CD4-positive, alpha-beta T cell treated with Interleukin-12 subunit alpha and Interleukin-12 subunit beta, for 1 hour (primary cell): Measurements from ENCODE around the gene PHF1.
"Not testable (repeated sequence)": the region's sequence is repeated elsewhere in the genome, so short reads cannot be mapped to it uniquely, and the experiment has no call there.

Experiments used
- DNase-seq: peaks from one replicate; pipeline ENCODE4 v3.0.0-alpha.2; 2020

The PHF1 gene

GRCh38 chr6:33391922-33392594, 18.8 kb upstream of the PHF1 start:
- DNase-seq, result peak; percentile 14

GRCh38 chr6:33392595-33392948, 18.2 kb upstream of the PHF1 start:
- no peak for DNase-seq

GRCh38 chr6:33392979-33393378, 17.8 kb upstream of the PHF1 start:
- DNase-seq, result no peak

GRCh38 chr6:33397541-33397940, 13.3 kb upstream of the PHF1 start:
- no peak for DNase-seq

DNA sequence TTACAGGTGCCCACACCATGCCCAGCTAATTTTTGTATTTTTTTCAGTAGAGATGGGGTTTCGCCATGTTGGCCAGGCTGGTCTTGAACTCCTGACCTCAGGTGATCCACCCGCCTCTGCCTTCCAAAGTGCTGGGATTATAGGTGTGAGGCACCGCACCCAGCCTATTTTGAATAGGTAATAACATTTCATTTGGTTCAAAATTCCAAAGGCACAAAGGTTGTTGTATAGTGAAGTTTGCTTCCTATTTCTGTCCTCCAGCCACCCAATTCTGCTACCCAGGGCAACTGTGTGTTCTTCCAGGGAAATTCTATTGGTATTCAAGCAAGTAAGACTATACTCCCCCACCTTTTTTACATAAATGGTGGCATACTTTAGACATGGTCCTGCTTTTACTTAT, 12.2 kb upstream of the PHF1 start:
- DNase-seq, result not testable (repeated sequence)

DNA sequence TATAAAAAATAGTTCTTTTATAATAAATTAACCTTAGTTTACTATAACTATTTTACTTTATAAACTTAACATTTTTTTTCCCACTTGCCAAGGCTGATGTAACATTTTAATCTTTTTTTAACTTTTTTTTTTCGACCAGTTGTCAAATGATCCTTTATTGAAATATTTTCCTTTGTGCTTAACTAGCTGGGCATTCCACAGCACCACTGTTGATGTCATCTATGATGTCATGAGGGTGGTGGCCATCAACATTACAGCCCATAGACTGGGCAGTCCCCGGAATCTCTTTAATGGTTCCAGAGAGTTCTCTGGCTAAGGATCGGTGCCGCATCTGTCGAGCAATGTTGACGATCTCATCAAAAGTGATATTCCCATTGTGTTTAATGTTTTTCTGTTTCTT, 10.9 kb upstream of the PHF1 start:
- DNase-seq, result not testable (repeated sequence)

GRCh38 chr6:33404884-33405283, 5.9 kb upstream of the PHF1 start:
- DNase-seq, result no peak

- DNase-seq, result peak; percentile 28
Measured at GRCh38 chr6:33405386-33405940, 5.4 kb upstream of the PHF1 start.

DNA sequence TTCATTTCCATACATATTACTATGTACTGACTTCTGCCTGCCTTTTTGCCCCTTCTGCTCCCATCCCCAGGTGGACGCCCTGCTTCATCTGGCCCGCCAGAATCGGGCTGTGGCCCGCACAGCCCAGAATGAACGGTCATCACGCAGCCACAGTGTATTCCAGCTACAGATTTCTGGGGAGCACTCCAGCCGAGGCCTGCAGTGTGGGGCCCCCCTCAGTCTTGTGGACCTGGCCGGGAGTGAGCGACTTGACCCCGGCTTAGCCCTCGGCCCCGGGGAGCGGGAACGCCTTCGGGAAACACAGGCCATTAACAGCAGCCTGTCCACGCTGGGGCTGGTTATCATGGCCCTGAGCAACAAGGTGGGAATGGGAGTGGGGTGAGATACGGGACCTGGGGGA, 4.7 kb upstream of the PHF1 start:
- no peak for DNase-seq

DNA sequence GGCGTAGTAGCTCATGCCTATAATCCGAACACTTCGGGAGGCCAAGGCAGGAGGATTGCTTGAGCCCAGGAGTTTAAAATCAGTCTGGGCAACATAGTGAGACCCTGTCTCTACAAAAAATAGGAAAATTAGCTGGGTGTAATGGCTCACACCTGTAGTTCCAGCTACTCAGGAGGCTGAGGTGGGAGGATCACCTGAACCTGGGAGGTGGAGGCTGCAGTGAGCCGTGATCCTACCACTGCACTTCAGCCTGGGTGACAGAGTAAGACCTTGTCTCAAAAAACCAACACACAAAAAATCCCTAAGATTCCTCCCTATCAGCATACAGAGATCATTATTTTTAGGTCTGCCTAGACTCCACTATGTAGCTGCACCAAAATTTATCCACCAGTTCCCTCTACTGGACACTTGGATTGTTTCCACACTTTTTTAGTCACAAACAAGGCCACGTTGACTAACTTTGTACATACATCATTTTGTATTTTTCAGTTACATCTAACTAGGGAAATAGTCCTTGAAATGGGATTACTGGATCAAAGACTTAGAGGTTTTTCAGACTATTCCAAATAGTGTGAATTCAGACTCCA, 3.6 kb upstream of the PHF1 start:
- DNase-seq, result peak; percentile 36

- peak; percentile 99 for DNase-seq
Measured at GRCh38 chr6:33410050-33410710, 634 bp upstream of the PHF1 start.

GRCh38 chr6:33411632-33412005, 805 bp downstream of the PHF1 start:
- DNase-seq, result no peak

DNA sequence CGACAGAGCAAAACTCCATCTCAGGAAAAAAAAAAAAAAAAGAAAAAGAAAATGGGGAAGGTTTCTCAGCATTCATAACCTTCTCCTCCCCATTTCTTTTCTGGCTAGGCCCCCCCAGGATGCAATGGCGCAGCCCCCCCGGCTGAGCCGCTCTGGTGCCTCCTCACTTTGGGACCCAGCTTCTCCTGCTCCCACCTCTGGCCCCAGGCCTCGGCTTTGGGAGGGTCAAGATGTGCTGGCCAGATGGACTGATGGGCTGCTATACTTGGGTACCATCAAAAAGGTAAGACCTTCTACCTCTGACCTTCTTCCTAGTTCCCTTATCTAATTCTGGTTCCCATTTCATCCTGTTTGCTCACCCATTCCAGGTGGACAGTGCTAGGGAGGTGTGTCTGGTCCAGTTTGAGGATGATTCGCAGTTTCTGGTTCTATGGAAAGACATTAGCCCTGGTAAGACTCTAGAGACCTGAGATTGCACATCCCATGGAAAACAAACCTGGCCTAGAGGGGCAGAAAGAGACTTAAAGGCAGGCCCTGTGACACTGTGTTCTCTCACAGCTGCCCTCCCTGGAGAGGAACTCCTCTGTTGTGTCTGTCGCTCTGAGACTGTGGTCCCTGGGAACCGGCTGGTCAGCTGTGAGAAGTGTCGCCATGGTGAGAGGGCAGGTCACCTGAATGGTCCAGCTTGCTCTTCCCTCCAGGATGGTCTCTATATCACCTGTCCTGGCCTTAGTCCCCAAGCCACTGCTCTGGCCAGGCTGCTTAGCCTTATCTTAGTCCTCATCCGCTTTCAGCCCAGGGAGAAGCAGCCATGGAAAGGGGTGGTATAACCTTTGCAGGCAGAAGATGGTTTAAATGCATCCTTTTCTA, 1.6 kb downstream of the PHF1 start:
- DNase-seq, result no peak

- DNase-seq, result no peak
Measured at GRCh38 chr6:33413241-33414120, 2.7 kb downstream of the PHF1 start.

DNA sequence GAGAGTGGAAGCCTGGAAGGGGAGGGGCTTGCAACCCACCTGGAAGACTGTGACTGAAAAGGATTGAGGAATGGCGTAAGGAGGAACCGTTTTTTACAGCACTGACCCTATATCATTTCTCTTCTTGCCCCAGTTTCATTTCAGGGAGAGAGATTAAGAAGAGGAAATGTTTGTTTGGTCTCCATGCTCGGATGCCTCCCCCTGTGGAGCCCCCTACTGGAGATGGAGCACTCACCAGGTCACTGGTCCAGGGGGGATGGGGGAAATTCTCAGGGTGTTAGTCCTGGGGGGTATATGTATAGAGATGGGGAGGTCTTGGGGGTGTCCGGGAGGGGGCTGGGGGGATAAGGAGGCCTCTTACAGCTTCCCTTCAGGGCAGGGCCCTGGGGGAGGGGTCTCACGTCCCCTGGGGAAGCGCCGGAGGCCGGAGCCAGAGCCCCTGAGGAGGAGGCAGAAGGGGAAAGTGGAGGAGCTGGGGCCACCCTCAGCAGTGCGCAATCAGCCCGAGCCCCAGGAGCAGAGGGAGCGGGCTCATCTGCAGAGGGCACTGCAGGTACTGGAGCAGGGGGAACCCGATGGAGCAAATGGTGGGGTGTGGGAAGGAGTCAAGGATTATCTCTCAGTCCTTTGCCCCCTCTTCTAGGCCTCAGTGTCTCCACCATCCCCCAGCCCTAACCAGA, 3.9 kb downstream of the PHF1 start:
- DNase-seq, result peak; percentile 52

DNA sequence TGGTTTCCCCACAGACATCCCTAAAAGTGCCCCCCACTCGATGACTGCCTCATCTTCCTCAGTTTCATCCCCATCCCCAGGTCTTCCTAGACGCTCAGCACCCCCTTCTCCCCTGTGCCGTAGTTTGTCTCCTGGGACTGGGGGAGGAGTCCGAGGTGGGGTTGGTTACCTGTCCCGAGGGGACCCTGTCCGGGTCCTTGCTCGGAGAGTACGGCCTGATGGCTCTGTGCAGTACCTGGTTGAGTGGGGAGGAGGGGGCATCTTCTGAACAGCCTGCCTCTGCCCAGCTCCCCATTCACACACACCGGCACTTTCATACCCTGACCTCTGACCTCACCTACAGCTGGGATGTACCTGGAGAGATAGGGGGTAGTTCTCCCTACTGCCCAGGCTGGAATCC, 5.0 kb downstream of the PHF1 start:
- no peak for DNase-seq

DNA sequence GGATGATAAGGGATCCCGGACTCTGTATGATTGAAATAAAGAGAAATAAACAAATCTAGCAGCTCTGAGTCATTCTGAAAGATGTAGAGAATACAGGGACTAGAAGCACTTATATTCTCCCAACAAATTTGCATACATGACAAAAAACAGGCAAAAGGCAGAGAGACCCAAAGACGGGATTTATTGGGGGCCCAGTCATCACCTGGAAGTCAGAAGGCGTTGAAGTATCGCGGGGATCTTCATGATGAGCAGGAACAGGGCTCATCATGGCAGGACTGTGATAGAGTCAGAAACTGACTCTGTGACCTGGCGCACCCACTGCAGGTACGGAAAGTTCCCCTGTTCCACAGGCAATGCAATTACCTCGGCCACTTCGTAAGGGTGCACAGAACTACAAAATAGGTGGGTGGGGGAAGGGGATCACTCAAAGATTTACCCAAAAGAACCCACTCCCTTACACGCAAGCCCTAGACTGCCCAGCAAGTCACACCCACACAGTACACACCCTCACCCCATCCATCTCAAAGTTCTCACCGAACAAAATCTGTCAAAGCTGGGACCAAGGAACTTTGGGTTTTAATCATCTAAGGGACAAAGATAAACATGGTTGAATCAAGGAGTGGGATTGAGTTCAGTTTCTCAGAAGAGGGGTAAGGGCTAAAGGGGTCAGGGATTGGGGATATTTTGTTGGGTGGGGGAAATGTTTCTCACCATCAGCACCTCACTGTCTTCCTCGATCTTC, 5.7 kb downstream of the PHF1 start:
- no peak for DNase-seq

GRCh38 chr6:33417128-33417902, 6.5 kb downstream of the PHF1 start:
- DNase-seq, result no peak

GRCh38 chr6:33417903-33418689, 7.3 kb downstream of the PHF1 start, which contains the start of gene CUTA:
Gene CUTA (minus strand): TSS chr6:33418107. CDS start chr6:33418000, 107 bp downstream.
- DNase-seq, result peak; percentile 100
